ENCODE measurements around the gene MYO3A. TPM values are rescaled to one million over a fixed set of nuclear protein-coding genes. Genes with fewer than 3 reads are reported as not detected.

Gene MYO3A
- total RNA-seq: 0.43 TPM in 1 of 2 replicates, not detected in the other

GRCh38 chr10:25933653-25934608, at the start of gene MYO3A:
Gene MYO3A (plus strand): TSS chr10:25934229. CDS start chr10:25952111, 17,882 bp downstream.

GRCh38 chr10:26216585-26217395, 282.8 kb downstream of the MYO3A start, which contains the start of gene GAD2:
Gene GAD2 (plus strand): TSS chr10:26216774. CDS start chr10:26216810, 36 bp downstream.

